Activated naive CD8-positive, alpha-beta T cell treated with anti-CD3 and anti-CD28 coated beads for 36 hours (primary cell): ENCODE results near the gene CBX8. TPM values are rescaled to one million over a fixed set of nuclear protein-coding genes. Genes with fewer than 3 reads are reported as not detected.

Experiments used
- DNase-seq: peaks from one replicate; pipeline ENCODE4 v3.0.0; 2021
- H3K27ac Mint-ChIP-seq: one replicate; pipeline ENCODE4 v1.8.0; 2022; ENCODE audit warnings: mild to moderate bottlenecking, moderate library complexity, mixed read lengths
- H3K27me3 Mint-ChIP-seq: one replicate; pipeline ENCODE4 v1.8.0; 2022; ENCODE audit warnings: mild to moderate bottlenecking, mixed read lengths
- H3K36me3 Mint-ChIP-seq: one replicate; pipeline ENCODE4 v1.8.0; 2021; ENCODE audit warnings: mild to moderate bottlenecking, mixed read lengths
- H3K4me1 Mint-ChIP-seq: one replicate; pipeline ENCODE4 v1.8.0; 2021; ENCODE audit warnings: mixed read lengths
- H3K4me3 Mint-ChIP-seq: one replicate; pipeline ENCODE4 v1.8.0; 2022; ENCODE audit warnings: mild to moderate bottlenecking, moderate library complexity, mixed read lengths
- H3K9me3 Mint-ChIP-seq: one replicate; pipeline ENCODE4 v1.8.0; 2022; ENCODE audit warnings: mixed read lengths
- total RNA-seq, 2 experiments: library from RNA; stranded (reverse); gene quantifications; one replicate each; pipeline ENCODE4 v1.2.3, GENCODE V29; 2021

CBX8 gene
- total RNA-seq, 2 experiments from 2014 or later, result 3.5 to 4.1 TPM

DNA sequence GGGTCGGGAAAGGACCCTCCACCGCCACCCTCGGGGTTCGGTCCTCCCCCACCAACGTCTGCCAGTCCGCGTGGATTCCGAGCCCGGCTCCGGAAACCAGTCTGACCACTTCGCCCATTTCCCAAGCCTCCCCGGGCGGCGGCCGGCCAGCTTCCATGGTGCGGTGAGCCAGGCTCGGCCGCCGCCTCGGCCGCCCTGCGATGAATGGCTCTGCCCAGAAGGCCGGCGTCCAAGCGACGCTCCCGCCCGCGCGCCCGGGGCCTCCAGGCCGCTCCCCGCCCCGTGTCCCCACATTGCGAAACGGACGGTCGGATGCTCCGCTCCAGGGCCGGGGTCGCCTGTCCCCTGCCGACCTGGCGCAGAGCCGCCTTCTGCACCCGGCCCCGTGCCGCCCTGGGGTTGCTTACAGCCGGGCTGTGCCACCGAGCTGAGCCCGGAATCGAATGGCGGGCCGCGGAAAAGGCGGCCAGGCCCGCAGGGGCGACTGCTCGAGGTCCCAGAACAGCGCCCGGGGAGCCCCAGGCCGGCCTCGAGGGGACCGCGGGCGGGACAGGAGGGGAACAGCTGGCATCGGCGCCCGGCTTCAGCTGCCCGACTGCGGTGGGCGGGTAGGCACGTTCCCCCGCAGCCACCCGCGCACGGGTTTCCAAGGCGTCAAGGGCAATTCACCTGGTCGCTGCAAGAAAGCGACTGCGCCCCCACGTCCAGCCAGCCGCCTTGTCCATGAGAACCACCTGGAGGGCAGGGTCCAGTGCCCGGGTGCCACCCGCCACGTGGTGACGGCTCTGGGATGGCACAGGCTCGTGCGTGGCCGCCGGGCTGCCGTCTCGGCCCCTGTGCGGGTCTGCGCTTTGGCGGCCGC, 18.3 kb upstream of the CBX8 start:
- Mint-ChIP-seq H3K36me3 (no peaks in the 10 kb centered on the region), H3K9me3 (no peaks in the 10 kb centered on the region), H3K27me3 (peaks cover 70% of the 10 kb centered on the region), H3K4me1 (peaks cover 17% of the 10 kb centered on the region), H3K27ac (no peak overlapping the region), H3K4me3 (no peak overlapping the region)
- no peak for DNase-seq

DNA sequence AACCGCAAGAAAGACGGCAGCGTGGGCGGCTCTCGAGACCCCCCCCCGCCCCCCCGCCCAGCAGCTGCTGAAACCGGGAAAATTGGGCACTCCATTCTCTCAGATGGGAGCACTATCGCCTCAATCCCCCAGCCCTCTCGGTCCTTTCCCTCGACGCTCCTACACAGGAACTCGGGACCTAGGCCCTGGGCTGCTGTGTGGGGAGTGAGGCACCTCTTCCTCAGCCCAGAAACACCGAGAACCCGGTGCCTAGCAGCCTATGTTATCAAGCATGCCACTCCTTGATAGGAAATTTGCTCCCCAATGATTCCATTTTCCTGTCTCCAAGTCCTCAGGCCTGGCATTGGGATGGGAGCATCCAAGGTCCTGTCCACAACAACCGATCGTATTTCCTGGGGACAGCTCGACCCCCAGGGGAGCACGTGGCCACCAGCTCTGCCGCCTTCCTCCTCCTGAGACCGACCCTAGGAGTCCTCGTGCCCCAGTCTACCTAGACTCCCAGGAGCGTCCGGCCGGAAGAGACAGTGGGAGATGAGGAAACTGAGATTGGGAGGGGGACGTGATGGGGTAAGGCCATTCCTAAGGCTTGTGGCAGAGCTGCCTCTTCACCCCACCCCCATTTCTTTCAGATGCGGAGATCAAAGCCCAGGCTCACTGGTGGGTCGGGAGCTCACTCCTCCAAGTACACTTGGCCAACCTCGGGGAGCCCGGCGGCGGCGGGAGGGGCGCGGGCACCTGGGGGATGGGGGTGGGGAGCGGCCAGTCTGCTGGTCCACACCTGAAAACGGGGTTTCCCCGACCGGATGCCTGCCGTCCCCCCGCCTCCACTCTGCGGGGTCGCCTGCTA, 17.5 kb upstream of the CBX8 start:
- no peak for DNase-seq
- Mint-ChIP-seq H3K27me3 (peaks cover 70% of the 10 kb centered on the region), H3K27ac (peak overlapping the region; percentile 52), H3K4me3 (peak overlapping the region; percentile 39), H3K4me1 (peaks cover 19% of the 10 kb centered on the region), H3K9me3 (no peaks in the 10 kb centered on the region), H3K36me3 (no peaks in the 10 kb centered on the region)

GRCh38 chr17:79813297-79814126, 16.6 kb upstream of the CBX8 start:
- no peak for DNase-seq
- H3K4me1 Mint-ChIP-seq, result peaks cover 22% of the 10 kb centered on the region
- peaks cover 72% of the 10 kb centered on the region for H3K27me3 Mint-ChIP-seq
- H3K27ac Mint-ChIP-seq, result no peak overlapping the region
- no peaks in the 10 kb centered on the region for H3K9me3 Mint-ChIP-seq
- no peaks in the 10 kb centered on the region for H3K36me3 Mint-ChIP-seq
- H3K4me3 Mint-ChIP-seq, result peak overlapping the region; percentile 47

DNA sequence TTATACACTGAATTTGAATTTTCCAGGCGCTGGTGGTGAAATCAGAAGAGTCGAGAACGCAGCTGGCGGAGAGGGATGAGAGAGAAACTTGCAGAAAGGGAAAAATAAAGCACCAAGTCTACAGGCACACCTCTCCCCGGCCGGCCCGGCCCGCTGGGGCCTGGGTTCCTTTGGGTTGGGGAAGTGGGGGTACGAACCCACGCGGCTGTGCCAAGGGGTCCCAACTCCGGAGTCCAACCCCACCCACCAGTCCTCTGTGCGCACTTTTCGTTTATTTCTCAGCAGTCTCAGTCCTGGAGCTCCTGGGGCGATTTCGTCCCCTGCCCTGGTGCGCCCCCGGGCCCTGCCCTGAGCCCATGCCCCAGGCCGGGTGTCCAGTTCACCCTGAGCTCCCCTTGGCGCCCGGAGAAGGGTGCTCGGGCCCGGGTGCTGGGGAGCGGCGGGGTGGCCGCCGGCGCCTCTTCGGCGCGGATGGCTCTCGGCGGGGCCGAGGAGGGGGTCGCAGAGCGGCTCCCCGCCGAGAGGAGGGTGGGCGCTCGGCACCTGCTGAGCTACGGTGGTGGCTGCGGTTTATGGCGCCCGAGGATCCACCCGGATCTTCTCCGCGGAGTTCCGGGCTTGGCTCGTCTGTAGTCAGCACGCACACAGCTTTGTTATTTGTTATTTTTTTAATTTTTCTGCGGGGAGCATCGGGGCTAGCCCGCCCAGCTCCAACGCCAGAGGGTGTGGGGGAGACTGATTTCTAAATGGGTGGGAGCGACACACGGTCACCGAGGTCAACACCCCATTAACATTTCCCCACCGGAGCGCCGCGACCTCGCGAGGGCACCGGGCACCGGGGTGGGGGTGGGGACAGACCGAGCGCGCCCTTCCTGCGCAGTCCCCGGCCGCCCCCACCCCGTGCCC, 15.7 kb upstream of the CBX8 start:
- Mint-ChIP-seq H3K36me3 (no peaks in the 10 kb centered on the region), H3K4me1 (peaks cover 22% of the 10 kb centered on the region)
- no peak for DNase-seq

DNA sequence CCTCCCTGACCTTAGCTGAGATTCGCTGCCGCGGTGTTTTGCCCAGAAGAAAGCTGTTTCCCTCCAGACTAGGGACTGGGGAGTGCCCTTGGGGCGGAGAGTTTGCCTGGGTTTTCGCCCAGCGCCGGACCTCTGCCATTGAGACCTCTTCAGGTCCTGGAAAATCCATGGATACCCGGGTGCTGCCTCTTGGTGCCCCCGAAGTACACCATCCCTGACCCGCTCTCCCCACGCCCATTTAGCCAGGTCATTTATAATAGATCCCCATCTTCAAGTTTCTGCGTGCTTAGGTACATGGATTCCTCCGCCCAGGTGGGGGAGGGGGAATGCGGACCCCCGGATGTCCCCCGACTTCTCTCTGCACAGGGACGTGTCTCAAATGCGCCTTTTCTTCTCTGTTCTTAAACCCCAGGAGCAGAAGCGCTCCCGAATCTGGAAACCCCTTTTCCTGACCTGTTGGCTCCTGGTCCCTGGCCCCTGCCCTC, 15.0 kb upstream of the CBX8 start:
- peak overlapping the region; percentile 18 for H3K4me3 Mint-ChIP-seq
- no peak for DNase-seq

More for the DNA sequence above, 15.7 kb upstream of the CBX8 start:
- Mint-ChIP-seq H3K27ac (no peak overlapping the region), H3K9me3 (no peaks in the 10 kb centered on the region), H3K4me3 (peak overlapping the region; percentile 32), H3K27me3 (peaks cover 73% of the 10 kb centered on the region)

DNA sequence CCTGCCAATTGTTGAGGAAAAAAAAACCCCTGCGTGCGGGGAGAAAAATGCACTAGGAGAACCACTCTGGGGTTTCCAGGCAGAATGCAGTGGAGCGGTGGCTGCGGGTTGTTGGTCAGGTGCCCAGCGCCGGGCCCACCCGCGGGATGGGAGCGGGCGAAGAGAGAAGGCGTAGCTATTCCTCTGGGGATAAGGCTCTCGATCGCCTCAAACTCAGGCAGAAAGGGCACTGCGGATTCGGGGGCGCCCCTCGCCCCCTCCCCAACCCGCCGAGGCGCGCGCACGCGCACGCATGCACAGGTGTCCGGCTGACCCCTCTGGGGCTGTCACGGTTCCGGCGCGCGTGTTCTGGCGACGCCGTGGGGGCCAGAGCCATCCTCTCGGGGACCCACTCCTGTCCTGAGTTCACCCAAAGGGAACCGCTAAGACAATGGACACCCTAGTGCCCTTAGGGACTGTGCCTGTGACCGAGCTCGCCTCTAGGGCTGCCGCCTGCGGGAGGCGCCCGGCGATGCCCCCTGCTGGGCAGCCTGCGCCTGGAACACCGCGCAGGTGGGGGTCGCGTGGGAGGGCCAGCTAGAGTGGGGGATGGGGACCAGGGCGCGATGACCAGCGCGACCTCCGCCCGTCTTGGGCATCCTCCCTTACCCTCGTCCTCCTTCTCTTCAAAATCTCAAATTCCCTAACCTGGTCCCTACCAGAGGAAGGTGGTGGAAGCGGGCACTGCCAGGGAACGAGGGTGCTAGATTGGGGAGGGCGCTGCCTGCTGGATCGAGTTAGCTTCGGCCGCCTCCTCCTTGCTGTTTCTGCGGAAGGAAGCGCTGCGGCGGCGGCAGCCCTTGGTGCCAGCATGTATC, 14.4 kb upstream of the CBX8 start:
- Mint-ChIP-seq H3K27ac (no peak overlapping the region), H3K9me3 (no peaks in the 10 kb centered on the region), H3K4me1 (peaks cover 28% of the 10 kb centered on the region), H3K36me3 (no peaks in the 10 kb centered on the region), H3K27me3 (peaks cover 73% of the 10 kb centered on the region), H3K4me3 (no peak overlapping the region)
- DNase-seq, result no peak

More for the DNA sequence above, 15.0 kb upstream of the CBX8 start:
- peaks cover 73% of the 10 kb centered on the region for H3K27me3 Mint-ChIP-seq
- H3K36me3 Mint-ChIP-seq, result no peaks in the 10 kb centered on the region
- H3K4me1 Mint-ChIP-seq, result peaks cover 26% of the 10 kb centered on the region
- no peak overlapping the region for H3K27ac Mint-ChIP-seq
- H3K9me3 Mint-ChIP-seq, result no peaks in the 10 kb centered on the region

GRCh38 chr17:79810130-79811010, 13.5 kb upstream of the CBX8 start:
- H3K4me3 Mint-ChIP-seq, result no peak overlapping the region
- peaks cover 34% of the 10 kb centered on the region for H3K4me1 Mint-ChIP-seq
- H3K27ac Mint-ChIP-seq, result no peak overlapping the region
- no peaks in the 10 kb centered on the region for H3K9me3 Mint-ChIP-seq
- DNase-seq, result peak; percentile 85
- H3K27me3 Mint-ChIP-seq, result peaks cover 77% of the 10 kb centered on the region
- no peaks in the 10 kb centered on the region for H3K36me3 Mint-ChIP-seq

- no peak for DNase-seq
- Mint-ChIP-seq H3K4me3 (no peak overlapping the region), H3K4me1 (peaks cover 42% of the 10 kb centered on the region), H3K27ac (no peak overlapping the region), H3K36me3 (no peaks in the 10 kb centered on the region), H3K27me3 (peaks cover 84% of the 10 kb centered on the region), H3K9me3 (no peaks in the 10 kb centered on the region)
Observed at GRCh38 chr17:79809530-79810129, 12.8 kb upstream of the CBX8 start.

DNA sequence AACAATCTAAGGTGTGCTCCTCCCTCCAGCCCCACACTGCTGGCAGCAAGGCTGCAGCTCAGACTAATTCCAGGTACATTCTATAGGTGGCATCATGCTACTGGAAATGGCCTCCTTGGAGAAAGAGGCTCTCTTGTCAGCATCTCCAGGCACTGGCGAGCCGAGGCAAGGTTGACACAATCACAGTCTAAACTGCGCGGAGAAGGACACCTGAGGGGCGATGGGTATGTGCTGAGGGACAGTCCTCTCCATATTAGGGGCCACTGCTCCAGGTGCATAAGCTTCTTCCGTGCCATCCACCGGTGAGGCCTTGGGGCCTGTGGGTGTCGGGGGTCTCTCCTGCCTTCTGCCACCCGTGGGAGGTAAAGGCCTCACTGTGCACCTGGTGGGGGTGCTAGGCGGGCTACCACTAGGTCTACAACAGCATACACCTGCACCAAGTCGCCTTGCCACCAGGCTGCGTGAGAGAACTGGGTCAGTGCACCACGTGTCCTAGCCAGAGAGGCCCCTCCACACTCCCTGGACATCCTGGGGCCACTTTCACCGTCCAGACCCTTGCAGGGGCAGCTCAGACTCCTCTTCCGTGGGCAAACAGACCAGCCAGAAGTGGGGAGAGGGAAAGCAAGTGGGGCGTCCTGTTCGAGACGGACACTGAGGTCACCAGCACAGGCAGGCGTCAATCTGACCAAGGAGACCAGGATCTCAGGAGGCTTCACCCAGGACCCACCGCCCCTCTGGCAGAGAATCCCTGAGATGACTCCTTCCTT, 12.1 kb upstream of the CBX8 start:
- no peaks in the 10 kb centered on the region for H3K36me3 Mint-ChIP-seq
- no peaks in the 10 kb centered on the region for H3K9me3 Mint-ChIP-seq
- H3K4me1 Mint-ChIP-seq, result peaks cover 40% of the 10 kb centered on the region
- H3K27me3 Mint-ChIP-seq, result peaks cover 81% of the 10 kb centered on the region
- DNase-seq, result no peak
- H3K4me3 Mint-ChIP-seq, result no peak overlapping the region
- no peak overlapping the region for H3K27ac Mint-ChIP-seq

- H3K36me3 Mint-ChIP-seq, result peaks cover 4% of the 10 kb centered on the region
- H3K4me1 Mint-ChIP-seq, result peaks cover 38% of the 10 kb centered on the region
- no peak overlapping the region for H3K27ac Mint-ChIP-seq
- H3K27me3 Mint-ChIP-seq, result peaks cover 92% of the 10 kb centered on the region
- DNase-seq, result no peak
- no peaks in the 10 kb centered on the region for H3K9me3 Mint-ChIP-seq
- H3K4me3 Mint-ChIP-seq, result no peak overlapping the region
Observed at GRCh38 chr17:79806863-79807720, 10.2 kb upstream of the CBX8 start.

- peaks cover 4% of the 10 kb centered on the region for H3K36me3 Mint-ChIP-seq
- no peak overlapping the region for H3K27ac Mint-ChIP-seq
- peaks cover 92% of the 10 kb centered on the region for H3K27me3 Mint-ChIP-seq
- peaks cover 40% of the 10 kb centered on the region for H3K4me1 Mint-ChIP-seq
- no peak for DNase-seq
- no peaks in the 10 kb centered on the region for H3K9me3 Mint-ChIP-seq
- H3K4me3 Mint-ChIP-seq, result no peak overlapping the region
Observed at GRCh38 chr17:79806446-79806760, 9.5 kb upstream of the CBX8 start.
